C4-2B (cell line): ENCODE data around the gene TMOD1.

Source experiments
- CTCF ChIP-seq: fragments of 450-650 bp; conservative IDR thresholded peaks from 2 replicates; pipeline ENCODE4 v1.5.1; 2017; ENCODE audit warnings: mild to moderate bottlenecking
- ZFX ChIP-seq: fragments of 450-650 bp; IDR thresholded peaks from 2 replicates; pipeline ENCODE4 v1.6.1; 2017

- TF ChIP-seq CTCF (no peak), ZFX (no peak)
Observed at GRCh38 chr9:97527626-97528528, 26.4 kb downstream of the TMOD1 start.
